ENCODE measurements around the gene SENP7.
A peak's percentile ranks its signal among the peaks of the same experiment; 100 is the strongest.

The SENP7 gene

DNA sequence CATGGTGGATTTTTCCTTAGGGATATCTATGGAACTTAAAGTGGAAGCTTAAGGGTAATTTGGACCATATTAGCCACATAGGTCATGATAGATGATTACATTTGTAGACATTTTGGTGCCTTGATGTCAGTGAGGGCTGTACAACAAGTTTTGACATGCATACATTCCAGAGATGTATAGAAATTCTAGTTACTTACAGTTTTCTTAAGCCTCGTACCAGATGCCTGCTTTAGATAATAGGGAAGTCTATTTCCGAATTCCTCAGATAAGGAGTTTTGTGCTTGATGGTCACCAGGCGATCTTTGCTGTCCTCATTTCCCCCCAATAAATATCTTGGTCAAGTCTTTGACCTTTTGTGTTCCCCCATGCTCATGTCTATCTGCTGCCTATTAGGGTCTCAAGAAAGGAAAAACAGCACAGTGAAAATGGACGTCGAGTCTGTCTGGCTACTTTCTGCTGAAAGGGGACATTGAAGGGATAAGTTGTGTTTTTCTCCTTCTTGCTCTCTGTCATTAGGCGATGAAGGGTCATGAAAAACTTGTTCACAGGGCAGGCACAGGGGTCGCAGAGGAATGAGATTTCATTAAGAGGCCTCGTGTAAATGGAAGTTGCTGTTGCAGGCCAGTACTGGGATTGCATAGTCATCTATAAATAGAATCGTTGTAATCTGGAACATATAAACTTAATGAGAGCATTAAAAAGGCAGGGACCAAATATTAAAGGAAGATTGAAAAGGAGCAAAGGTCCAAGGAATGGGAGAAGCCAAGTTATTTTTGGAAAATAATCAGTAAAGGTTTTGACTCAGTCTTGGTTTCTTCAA lies 20.0 kb upstream of the SENP7 start:
- DNase-seq: no peak
- TF ChIP-seq POLR2A (IDR thresholded peaks at IDR 0.05; ENCODE audit: low read length): no peak
- TF ChIP-seq GATA1 (IDR thresholded peaks at IDR 0.05; ENCODE audit: low read depth, low read length): no peak

GRCh38 chr3:101531473-101532086 lies 18.6 kb upstream of the SENP7 start:
- DNase-seq: no peak
- TF ChIP-seq GATA1 (IDR thresholded peaks at IDR 0.05; ENCODE audit: low read depth, low read length) (no peak), POLR2A (IDR thresholded peaks at IDR 0.05; ENCODE audit: low read length) (no peak)

DNA sequence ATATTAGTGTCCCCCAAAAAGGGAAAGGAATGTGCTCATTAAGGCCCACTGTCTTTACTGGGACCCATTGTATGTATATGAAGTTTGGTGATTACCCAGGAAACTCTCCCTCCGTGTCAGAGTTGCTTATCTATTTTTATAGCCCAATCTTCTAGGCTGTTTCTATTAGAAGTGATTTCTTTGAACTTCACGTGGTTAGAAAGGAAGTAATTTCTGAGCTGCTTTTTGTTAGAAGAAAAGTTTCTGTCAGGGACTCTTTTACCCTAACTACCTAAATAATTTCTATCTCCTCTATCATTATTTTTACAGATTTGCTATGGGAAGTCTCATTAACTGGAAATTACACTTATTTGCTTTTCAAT lies 17.7 kb upstream of the SENP7 start:
- no peak for DNase-seq
- TF ChIP-seq GATA1 (IDR thresholded peaks at IDR 0.05; ENCODE audit: low read depth, low read length) (no peak), POLR2A (IDR thresholded peaks at IDR 0.05; ENCODE audit: low read length) (peak; percentile 45)

DNA sequence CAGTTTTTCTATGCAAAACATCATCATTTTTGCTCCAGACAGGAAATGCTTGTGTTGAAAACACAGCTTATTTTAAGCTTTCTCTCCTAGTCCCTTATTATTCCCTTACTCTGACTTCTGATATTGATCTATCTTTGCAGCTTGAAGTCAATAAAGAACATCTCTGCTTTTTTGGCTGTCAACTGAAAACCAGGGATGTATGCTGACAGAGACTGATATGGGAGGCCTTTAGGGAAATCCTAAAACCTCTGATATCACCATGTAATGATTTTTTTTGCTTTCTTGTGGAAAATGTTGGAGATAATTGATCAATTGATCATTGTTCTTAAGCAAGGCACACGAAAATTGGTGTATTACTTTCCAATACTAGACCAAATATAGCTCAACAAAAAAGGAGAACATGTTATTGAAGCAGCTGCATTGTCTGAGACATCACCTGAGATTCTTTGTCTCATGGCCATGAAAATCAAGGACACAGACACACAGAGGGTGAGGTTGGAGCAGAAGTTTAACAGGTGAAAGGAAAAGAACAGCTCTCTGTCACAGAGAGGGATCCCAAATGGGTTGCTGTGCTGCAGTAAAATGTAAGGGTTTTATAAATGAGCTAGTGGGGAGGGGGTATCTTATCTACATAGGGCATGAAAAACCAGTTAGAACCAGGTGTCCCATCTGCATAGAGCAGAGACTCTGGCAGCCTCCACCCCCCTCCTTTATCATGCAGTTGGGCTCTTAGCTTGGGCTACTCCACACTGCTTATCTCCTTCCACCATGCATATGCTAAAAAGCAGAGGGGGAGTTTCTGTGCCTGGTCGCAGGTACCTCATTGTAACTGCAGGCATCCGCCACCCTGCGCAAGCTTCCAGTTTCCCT lies 17.0 kb upstream of the SENP7 start:
- DNase-seq: peak; percentile 84 to 96
- TF ChIP-seq POLR2A (IDR thresholded peaks at IDR 0.05; ENCODE audit: low read length) (peak; percentile 63), GATA1 (IDR thresholded peaks at IDR 0.05; ENCODE audit: low read depth, low read length) (peak; percentile 90)

GRCh38 chr3:101527906-101528305 lies 14.9 kb upstream of the SENP7 start:
- no peak for TF ChIP-seq GATA1 (IDR thresholded peaks at IDR 0.05; ENCODE audit: low read depth, low read length)
- DNase-seq: no peak

- peak; percentile 31 to 80 for DNase-seq
- TF ChIP-seq GATA1 (IDR thresholded peaks at IDR 0.05; ENCODE audit: low read depth, low read length) (no peak), POLR2A (IDR thresholded peaks at IDR 0.05; ENCODE audit: low read length) (no peak)
These were observed 14.4 kb upstream of the SENP7 start for GRCh38 chr3:101527441-101527840.

- DNase-seq: no peak
These were observed 8.2 kb upstream of the SENP7 start for GRCh38 chr3:101521211-101521701.

DNA sequence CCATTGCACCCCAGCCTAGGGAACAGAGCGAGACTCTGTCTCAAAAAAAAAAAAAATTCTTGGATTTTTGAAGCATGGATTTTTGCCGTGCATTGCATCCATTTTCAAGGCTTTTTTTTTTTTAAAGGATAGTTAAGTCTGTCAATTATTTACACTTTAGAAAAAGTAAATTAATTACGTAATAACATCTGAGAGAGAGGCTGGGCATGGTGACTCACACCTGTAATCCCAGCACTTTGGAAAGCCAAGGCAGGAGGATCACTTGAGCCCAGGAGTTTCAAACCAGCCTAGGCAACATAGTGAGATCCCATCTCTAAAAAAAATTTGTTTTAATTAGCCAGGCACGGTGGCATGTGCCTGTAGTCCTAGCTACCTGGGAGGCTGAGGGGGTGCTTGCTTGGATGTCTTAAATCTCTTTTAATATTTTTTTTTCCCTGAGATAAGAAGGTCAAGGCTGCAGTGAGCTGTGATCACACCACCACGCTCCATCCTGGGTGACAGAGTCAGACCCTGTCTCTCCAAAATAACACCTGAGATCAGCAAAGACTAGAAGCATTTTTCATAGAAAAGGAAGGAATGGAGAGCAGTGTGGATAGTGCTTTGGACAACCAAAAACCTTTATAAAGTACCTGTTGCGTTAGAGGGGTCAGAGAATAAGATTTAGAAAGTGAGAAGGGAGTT lies 6.8 kb upstream of the SENP7 start:
- TF ChIP-seq POLR2A (IDR thresholded peaks at IDR 0.05; ENCODE audit: low read length): no peak
- no peak for TF ChIP-seq GATA1 (IDR thresholded peaks at IDR 0.05; ENCODE audit: low read depth, low read length)
- DNase-seq: no peak

More at GRCh38 chr3:101521211-101521701, 8.2 kb upstream of the SENP7 start:
- TF ChIP-seq GATA1 (IDR thresholded peaks at IDR 0.05; ENCODE audit: low read depth, low read length): no peak
- no peak for TF ChIP-seq POLR2A (IDR thresholded peaks at IDR 0.05; ENCODE audit: low read length)

DNA sequence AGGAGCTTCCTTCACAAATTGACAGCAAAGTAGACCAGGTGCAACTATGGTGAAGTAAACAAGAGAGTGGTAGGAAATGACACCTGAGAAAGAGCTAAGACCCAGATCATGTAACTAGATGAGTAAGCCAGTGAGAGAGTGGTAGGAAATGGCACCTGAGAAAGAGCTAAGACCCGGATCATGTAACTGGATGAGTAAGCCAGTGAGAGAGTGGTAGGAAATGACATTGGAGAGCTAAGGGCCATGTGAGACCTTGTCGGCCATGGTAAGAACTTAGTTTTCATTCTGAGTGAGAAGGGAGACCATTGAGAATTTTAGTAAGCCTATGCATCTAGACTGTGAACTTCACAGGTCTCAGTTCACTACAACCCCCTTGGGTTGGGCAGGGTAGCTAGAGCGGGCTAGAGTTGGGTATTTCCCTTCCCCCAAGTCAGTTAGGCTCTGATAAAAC lies 5.4 kb upstream of the SENP7 start:
- DNase-seq: no peak

GRCh38 chr3:101513419-101513986 lies 491 bp upstream of the SENP7 start:
- no peak for DNase-seq

More for the DNA sequence above, 5.4 kb upstream of the SENP7 start:
- no peak for TF ChIP-seq GATA1 (IDR thresholded peaks at IDR 0.05; ENCODE audit: low read depth, low read length)
- no peak for TF ChIP-seq POLR2A (IDR thresholded peaks at IDR 0.05; ENCODE audit: low read length)

GRCh38 chr3:101512396-101512645 lies 691 bp downstream of the SENP7 start:
- TF ChIP-seq POLR2A (IDR thresholded peaks at IDR 0.05; ENCODE audit: low read length) (no peak), GATA1 (IDR thresholded peaks at IDR 0.05; ENCODE audit: low read depth, low read length) (no peak)
- DNase-seq: no peak

More at GRCh38 chr3:101513419-101513986, 491 bp upstream of the SENP7 start:
- TF ChIP-seq GATA1 (IDR thresholded peaks at IDR 0.05; ENCODE audit: low read depth, low read length): no peak
- TF ChIP-seq POLR2A (IDR thresholded peaks at IDR 0.05; ENCODE audit: low read length): peak; percentile 13

DNA sequence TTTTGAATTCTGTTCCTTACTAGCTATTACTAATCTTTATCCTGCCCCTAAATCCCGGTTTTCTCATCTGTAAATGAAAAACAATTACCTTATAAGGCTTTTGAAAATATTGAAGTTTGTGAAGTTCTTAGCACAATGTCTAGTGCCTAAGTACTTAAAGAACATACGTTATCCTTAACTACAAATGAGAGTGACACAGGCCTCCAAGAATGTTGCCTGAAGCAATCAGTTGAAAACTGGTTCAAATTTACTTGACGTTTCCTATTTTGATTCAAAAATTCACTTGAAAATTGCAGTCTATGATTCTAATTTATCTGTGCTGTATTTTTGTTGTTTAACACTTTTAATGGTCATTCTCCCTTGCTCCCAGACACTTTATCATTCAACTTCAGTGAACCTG lies 3.2 kb downstream of the SENP7 start:
- no peak for DNase-seq
- TF ChIP-seq GATA1 (IDR thresholded peaks at IDR 0.05; ENCODE audit: low read depth, low read length) (no peak), POLR2A (IDR thresholded peaks at IDR 0.05; ENCODE audit: low read length) (no peak)

DNA sequence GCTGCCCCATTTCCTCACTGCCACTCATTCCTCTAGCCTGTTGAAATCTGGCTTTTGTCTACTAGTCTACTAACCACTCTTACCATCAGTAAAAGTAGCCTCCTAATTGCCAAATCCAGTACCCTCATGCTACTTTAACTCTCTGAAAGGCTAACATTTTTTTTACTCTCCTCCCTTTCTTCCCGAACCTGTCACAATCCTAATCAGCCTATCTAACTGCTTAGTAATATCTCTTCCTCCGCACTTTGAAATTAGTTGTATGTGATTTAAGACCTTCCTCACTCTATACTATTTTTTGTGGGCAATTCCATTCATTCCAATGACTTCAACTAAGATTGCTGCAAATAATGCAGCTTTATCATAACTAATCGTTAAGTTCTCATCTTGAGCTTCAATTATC lies 3.7 kb downstream of the SENP7 start:
- DNase-seq: no peak
- TF ChIP-seq GATA1 (IDR thresholded peaks at IDR 0.05; ENCODE audit: low read depth, low read length) (no peak), POLR2A (IDR thresholded peaks at IDR 0.05; ENCODE audit: low read length) (no peak)
